Choroid plexus epithelial cell (primary cell): ENCODE data around the gene NR1D1.

ENCODE experiments used
- DNase-seq: peaks from one replicate; pipeline ENCODE4 v3.0.0-alpha.2; 2010; ENCODE audit warnings: low read depth
- H3K4me3 ChIP-seq: 2 replicates; pipeline ENCODE4 v1.5.1; 2011; ENCODE audit warnings: low read depth, mild to moderate bottlenecking, control low read depth, low read length, moderate library complexity
- TF ChIP-seq, protein P1 (sequence below): conservative IDR thresholded peaks from 2 replicates; pipeline ENCODE4 v1.5.1; 2011; ENCODE audit warnings: low read depth, mild to moderate bottlenecking, control low read depth, inconsistent platforms, low read length, moderate library complexity

The NR1D1 gene

DNA sequence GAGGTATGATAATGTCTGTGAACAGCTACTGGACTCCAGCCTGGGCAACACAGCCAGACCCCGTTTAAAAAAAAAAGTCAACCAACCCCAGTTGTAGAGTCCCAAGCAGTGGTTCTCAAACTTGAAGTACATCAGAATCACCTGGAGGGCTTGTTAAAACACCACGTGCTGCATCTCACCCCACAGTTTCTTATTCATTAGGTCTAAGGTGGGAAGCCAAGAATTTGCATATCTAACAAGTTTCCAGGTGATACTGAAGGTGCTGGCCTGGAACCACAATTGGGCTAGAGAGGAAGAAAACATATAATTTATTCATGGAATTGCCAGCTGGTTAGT is 14.7 kb upstream of the NR1D1 start:
- H3K4me3 ChIP-seq, result no peak overlapping the region
- no peak for DNase-seq
- TF ChIP-seq, protein P1, sequence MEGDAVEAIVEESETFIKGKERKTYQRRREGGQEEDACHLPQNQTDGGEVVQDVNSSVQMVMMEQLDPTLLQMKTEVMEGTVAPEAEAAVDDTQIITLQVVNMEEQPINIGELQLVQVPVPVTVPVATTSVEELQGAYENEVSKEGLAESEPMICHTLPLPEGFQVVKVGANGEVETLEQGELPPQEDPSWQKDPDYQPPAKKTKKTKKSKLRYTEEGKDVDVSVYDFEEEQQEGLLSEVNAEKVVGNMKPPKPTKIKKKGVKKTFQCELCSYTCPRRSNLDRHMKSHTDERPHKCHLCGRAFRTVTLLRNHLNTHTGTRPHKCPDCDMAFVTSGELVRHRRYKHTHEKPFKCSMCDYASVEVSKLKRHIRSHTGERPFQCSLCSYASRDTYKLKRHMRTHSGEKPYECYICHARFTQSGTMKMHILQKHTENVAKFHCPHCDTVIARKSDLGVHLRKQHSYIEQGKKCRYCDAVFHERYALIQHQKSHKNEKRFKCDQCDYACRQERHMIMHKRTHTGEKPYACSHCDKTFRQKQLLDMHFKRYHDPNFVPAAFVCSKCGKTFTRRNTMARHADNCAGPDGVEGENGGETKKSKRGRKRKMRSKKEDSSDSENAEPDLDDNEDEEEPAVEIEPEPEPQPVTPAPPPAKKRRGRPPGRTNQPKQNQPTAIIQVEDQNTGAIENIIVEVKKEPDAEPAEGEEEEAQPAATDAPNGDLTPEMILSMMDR, result no peak

DNA sequence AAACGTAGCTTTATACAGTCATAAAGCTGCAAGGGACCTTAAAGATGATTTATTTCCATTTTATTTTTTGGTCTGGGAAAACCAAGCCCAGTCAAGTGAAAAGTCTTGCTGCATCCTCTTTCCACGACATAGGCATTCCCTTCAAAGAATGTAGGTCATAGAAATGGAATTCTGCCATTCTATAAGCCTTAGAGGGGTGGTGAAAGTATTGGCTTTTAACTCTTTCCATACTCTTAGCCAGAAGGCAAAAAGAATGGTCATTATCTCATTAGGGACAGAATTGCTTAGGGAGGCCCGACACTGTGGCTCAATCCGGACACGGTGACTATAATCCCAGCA is 13.5 kb upstream of the NR1D1 start:
- peak; percentile 52 for DNase-seq
- TF ChIP-seq, protein P1, result no peak
- peak overlapping the region; percentile 55 for H3K4me3 ChIP-seq

- TF ChIP-seq, protein P1, result peak; percentile 89
- H3K4me3 ChIP-seq, result peak overlapping the region; percentile 55
- DNase-seq, result peak; percentile 97
Measured at GRCh38 chr17:40113110-40113906, 12.9 kb upstream of the NR1D1 start.

GRCh38 chr17:40112718-40113109 is 12.3 kb upstream of the NR1D1 start:
- TF ChIP-seq, protein P1, result no peak
- no peak for DNase-seq
- no peak overlapping the region for H3K4me3 ChIP-seq

- DNase-seq, result no peak
- TF ChIP-seq, protein P1, result no peak
- no peak overlapping the region for H3K4me3 ChIP-seq
Measured at GRCh38 chr17:40112191-40112711, 11.9 kb upstream of the NR1D1 start.

- TF ChIP-seq, protein P1, result peak; percentile 82
- peak overlapping the region; percentile 26 for H3K4me3 ChIP-seq
- DNase-seq, result peak; percentile 92
Measured at GRCh38 chr17:40111221-40112128, 11.1 kb upstream of the NR1D1 start.
